HG03460 (cell line): Measurements from ENCODE around the gene C10orf90.

Experiments
- ATAC-seq: cut with Tn5 transposase; IDR thresholded peaks from one replicate; pipeline ENCODE4 v1.9.1; 2021; ENCODE audit not compliant: unreplicated experiment

C10orf90 gene

GRCh38 chr10:126508535-126509040, 161.9 kb downstream of the C10orf90 start:
- ATAC-seq, result no peak

GRCh38 chr10:126504761-126505112, 165.8 kb downstream of the C10orf90 start:
- no peak for ATAC-seq

- ATAC-seq, result no peak
These were observed 166.3 kb downstream of the C10orf90 start for GRCh38 chr10:126504063-126504760.

GRCh38 chr10:126503392-126504062, 167.0 kb downstream of the C10orf90 start:
- no peak for ATAC-seq

- ATAC-seq, result no peak
These were observed 168.1 kb downstream of the C10orf90 start for GRCh38 chr10:126502441-126502840.

- ATAC-seq, result no peak
These were observed 168.7 kb downstream of the C10orf90 start for GRCh38 chr10:126501828-126502227.

- no peak for ATAC-seq
These were observed 169.6 kb downstream of the C10orf90 start for GRCh38 chr10:126500866-126501265.

- no peak for ATAC-seq
These were observed 170.3 kb downstream of the C10orf90 start for GRCh38 chr10:126500185-126500584.

- no peak for ATAC-seq
These were observed 170.7 kb downstream of the C10orf90 start for GRCh38 chr10:126499744-126500143.

GRCh38 chr10:126497672-126498071, 172.8 kb downstream of the C10orf90 start:
- no peak for ATAC-seq

GRCh38 chr10:126496771-126497545, 173.5 kb downstream of the C10orf90 start:
- ATAC-seq, result no peak

GRCh38 chr10:126491476-126491875, 179.0 kb downstream of the C10orf90 start:
- no peak for ATAC-seq

- ATAC-seq, result no peak
These were observed 189.3 kb downstream of the C10orf90 start for GRCh38 chr10:126481181-126481580.

GRCh38 chr10:126480648-126481047, 189.8 kb downstream of the C10orf90 start:
- ATAC-seq, result no peak

- ATAC-seq, result no peak
These were observed 191.1 kb downstream of the C10orf90 start for GRCh38 chr10:126479280-126479895.

- ATAC-seq, result no peak
These were observed 191.9 kb downstream of the C10orf90 start for GRCh38 chr10:126478546-126478945.

- no peak for ATAC-seq
These were observed 194.2 kb downstream of the C10orf90 start for GRCh38 chr10:126476246-126476645.

GRCh38 chr10:126475074-126475691, 195.3 kb downstream of the C10orf90 start:
- no peak for ATAC-seq

GRCh38 chr10:126474031-126474430, 196.5 kb downstream of the C10orf90 start:
- ATAC-seq, result no peak

GRCh38 chr10:126470991-126471390, 199.5 kb downstream of the C10orf90 start:
- no peak for ATAC-seq

- ATAC-seq, result no peak
These were observed 200.8 kb downstream of the C10orf90 start for GRCh38 chr10:126469692-126470091.
